CD4-positive, alpha-beta T cell treated with Interleukin-4 for 4 hours (primary cell): ENCODE measurements around the gene RIMBP3C.
"Not testable (repeated sequence)": the region's sequence is repeated elsewhere in the genome, so short reads cannot be mapped to it uniquely, and the experiment has no call there.

Source experiments
- DNase-seq: peaks from one replicate; pipeline ENCODE4 v3.0.0-alpha.2; 2020

The RIMBP3C gene

GRCh38 chr22:21551361-21551760, at the start of gene RIMBP3C:
Gene RIMBP3C (minus strand): TSS chr22:21551461. CDS start chr22:21550976, 485 bp downstream.
- DNase-seq: not testable (repeated sequence)

DNA sequence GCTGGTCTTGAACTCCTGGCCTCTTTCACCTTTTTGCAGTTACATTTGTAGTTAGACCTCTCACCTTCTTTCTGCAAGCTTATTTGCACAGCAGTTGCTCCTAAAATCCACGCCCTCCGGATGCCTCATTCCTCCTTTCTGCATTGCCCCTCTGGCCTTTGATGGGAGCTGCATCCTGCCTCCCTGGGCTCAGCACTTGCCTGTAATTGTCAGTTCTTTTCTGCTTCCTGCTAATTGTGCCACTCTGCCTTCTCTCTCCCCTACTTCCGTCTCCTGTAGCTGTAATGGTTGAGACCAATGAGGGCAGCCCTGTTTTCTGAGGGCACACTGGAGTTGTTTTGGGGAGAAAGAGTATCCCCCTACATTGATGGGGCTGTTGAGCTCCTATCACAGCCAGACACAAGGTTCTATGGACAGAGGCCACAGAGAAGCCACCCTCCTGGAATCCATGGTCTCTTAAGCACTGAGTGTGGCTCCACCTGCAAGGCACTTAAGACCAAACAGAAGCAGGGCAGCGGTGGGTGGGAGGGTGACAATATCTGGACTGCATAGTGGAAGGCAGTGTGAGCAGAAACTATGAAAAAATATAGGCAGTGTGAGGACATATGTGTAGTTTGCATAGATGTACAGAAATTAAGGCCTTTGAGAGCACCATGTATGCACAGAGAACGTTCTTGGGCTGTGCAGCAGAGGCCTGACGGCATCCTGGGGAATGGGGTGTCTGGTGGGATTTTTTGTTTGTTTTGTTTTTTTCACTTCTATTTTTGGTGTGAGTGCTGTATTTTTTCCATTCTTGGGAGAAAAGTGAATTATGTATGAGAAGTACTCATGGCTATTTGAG, 48.0 kb upstream of the RIMBP3C start:
- no peak for DNase-seq

- DNase-seq: no peak
Measured at GRCh38 chr22:21598302-21598701, 47.0 kb upstream of the RIMBP3C start.

- DNase-seq: not testable (repeated sequence)
Measured at GRCh38 chr22:21596356-21597135, 45.3 kb upstream of the RIMBP3C start.

GRCh38 chr22:21594865-21595452, 43.7 kb upstream of the RIMBP3C start:
- no peak for DNase-seq

- DNase-seq: no peak
Measured at GRCh38 chr22:21593406-21594232, 42.4 kb upstream of the RIMBP3C start.

- DNase-seq: no peak
Measured at GRCh38 chr22:21592422-21592821, 41.2 kb upstream of the RIMBP3C start.

- DNase-seq: no peak
Measured at GRCh38 chr22:21591695-21592094, 40.4 kb upstream of the RIMBP3C start.

DNA sequence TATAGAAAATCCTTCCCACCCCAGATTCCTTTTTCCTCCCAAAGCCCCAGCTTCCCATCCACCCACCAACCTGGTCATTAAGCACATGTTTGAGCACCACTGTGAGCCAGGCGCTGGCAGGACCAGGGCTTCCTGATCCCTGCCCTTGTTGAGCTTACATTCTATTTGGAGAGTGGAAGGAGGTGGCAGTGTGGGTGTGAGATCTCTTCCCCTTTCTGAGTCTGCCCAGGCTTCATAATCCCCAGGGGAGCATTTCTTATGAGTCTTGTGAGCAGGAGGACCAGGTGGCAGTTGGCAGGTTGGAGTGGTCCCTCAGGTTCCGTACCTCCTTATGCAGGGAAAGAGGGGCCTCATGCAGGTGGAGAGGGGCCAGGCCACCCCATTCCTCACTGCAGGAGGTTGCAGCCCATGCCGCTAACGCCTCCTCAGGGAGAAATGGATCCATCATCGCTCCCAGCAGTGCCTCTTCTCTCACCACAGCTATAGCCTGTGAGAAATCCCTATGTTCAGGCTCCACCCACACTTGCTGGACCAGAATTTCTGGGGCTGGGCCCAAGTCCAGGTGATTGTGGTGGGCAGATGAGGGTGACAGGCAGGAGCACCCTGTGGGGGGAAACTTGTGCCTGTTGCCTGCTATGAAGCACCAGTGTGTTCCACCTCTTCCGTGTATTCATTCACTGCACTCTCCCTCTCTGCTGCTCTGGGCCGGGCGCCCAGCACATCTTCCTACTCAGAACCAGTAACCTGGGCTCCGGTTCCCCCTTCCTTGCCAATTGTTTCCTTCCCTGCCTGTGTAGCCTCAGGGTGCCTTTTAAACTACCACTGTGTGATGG, 39.8 kb upstream of the RIMBP3C start:
- DNase-seq: no peak

- no peak for DNase-seq
Measured at GRCh38 chr22:21589396-21589795, 38.1 kb upstream of the RIMBP3C start.

DNA sequence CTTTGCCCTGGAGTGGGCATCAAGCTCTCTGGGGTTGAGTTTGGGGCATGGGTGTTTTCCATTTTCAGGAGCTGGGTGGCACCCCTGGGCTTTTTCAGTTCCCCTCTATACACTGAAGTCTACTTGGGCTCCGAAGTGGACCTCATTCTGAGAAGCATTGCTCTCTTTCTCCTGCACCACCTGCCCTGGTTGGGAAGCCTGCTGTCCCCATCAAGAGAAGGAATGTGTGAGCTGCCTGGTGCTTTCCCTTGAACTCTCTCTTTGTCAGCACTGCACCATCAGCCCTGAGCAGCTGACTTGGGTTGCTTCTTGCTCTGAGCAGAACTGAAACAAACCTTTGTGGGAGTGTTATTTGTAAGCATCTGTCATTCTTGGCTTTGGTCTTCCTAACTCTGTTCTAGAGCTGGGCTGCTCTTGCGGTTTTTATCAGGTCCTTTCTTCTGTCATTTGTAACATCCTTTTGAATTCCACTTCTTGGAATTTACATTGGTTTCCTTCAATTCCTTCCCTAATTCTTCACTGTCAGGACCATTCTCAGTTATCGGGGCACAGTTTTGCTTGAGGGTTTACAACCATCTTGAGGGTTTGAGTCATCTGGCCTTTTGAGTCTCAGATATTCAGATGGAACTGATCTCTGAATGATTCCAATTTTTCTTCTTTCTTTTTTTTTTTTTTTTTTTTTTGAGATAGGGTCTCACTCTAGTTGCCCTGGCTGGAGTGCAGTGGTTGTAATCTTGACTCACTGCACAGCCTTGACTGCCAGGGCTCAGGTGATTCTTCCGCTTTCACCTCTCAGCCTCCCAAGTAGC, 36.7 kb upstream of the RIMBP3C start:
- no peak for DNase-seq

- no peak for DNase-seq
Measured at GRCh38 chr22:21585389-21585788, 34.1 kb upstream of the RIMBP3C start.

DNA sequence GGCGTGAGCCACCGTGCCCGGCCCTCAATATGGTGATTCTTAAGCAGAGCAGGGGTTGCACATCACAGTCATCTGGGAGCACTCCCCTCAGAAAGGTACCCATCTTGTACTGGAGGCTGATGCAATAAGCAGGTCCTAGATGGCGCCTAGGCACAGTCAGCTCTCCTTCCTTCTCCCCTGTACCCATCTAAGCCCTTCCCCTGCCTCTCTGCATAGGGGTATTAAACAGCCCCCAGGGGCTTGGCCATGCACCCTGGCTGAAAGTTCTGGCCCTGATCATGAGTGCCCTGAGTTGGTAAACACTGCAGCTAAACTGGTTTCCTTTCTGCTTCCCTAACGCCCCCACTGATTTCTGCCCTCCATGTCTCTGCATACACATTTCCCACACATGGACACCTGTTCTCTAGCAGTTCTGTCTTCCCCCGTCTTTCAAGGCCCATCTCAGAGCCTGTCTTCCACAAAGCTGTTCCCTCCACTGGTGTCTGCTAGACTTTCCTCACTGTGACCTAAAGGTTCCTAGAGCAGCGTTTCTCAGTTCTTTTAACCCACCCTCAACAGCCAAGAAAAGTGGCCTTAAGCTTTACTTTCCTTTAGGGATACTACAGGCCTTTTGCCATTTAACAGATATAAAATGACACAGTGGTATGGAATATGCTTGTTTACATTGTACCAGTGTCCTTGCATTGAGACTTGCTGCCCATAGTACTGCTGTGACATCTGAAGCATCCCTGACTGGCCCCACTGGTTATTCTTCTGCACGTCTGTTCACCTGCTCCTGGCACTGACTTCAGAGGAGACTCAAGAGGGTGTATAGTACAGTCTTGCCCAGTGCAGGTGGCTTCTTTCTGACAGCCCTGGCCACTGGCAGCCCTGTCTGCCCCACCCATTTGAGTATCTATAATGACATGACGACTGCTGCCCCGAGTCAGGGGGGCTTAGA, 31.8 kb upstream of the RIMBP3C start:
- no peak for DNase-seq

GRCh38 chr22:21581009-21581713, 29.9 kb upstream of the RIMBP3C start:
- DNase-seq: not testable (repeated sequence)

DNA sequence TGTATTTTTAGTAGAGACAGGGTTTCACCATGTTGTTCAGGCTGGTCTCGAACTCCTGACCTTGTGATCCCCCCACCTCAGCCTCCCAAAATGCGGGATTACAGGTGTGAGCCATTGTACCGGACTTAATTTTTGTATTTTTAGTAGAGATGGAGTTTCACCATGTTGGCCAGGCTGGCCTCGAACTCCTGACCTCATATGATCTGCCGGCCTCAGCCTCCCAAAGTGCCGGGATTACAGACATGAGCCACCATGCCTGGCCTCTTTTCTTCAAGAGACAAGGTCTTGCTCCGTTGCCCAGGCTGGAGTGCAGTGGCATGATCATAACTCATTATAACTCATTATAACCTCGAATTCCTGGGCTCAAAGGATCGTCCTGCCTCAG, 29.4 kb upstream of the RIMBP3C start:
- not testable (repeated sequence) for DNase-seq

- DNase-seq: no peak
Measured at GRCh38 chr22:21579474-21579851, 28.2 kb upstream of the RIMBP3C start.

GRCh38 chr22:21573750-21574494, 22.7 kb upstream of the RIMBP3C start:
- no peak for DNase-seq

GRCh38 chr22:21573293-21573734, 22.1 kb upstream of the RIMBP3C start:
- no peak for DNase-seq
